ENCODE results near the gene DNAJC25. TPM values are rescaled to one million over a fixed set of nuclear protein-coding genes. Genes with fewer than 3 reads are reported as not detected.

Gene DNAJC25
- total and polyA plus RNA-seq, 2 of the 13 experiments (the other 11 are each of a cell fraction or from before 2014, with no cell fraction given): 5.7 to 10.2 TPM

DNA sequence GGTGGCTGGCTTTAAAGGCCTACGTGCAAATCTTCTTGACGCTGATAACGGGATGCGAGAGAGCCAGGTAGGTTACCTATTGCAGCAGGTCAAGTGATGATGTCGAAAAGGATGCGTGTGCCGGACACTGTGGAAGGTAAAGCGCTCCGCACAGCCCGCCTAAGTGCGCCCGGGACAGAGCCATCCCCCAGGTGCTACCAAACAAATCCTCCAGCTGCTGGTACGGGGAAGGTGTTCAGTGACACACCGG, 245 bp upstream of the DNAJC25 start (continued):
- TF ChIP-seq, protein P1, sequence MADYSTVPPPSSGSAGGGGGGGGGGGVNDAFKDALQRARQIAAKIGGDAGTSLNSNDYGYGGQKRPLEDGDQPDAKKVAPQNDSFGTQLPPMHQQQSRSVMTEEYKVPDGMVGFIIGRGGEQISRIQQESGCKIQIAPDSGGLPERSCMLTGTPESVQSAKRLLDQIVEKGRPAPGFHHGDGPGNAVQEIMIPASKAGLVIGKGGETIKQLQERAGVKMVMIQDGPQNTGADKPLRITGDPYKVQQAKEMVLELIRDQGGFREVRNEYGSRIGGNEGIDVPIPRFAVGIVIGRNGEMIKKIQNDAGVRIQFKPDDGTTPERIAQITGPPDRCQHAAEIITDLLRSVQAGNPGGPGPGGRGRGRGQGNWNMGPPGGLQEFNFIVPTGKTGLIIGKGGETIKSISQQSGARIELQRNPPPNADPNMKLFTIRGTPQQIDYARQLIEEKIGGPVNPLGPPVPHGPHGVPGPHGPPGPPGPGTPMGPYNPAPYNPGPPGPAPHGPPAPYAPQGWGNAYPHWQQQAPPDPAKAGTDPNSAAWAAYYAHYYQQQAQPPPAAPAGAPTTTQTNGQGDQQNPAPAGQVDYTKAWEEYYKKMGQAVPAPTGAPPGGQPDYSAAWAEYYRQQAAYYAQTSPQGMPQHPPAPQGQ (CRISPR knock-in tag; IDR thresholded peaks at IDR 0.05; ENCODE audit: borderline replicate concordance): no peak
- no peak for TF ChIP-seq POLR2G (IDR thresholded peaks at IDR 0.05; ENCODE audit: low read depth, low read length)
- TF ChIP-seq RFX5 (IDR thresholded peaks at IDR 0.05; ENCODE audit: low read depth, low read length): no peak
- no peak for TF ChIP-seq ZNF530 (CRISPR knock-in tag; IDR thresholded peaks at IDR 0.05; ENCODE audit: low read depth)
- peak; percentile 95 for TF ChIP-seq KMT2B (CRISPR knock-in tag; IDR thresholded peaks at IDR 0.05)
- no peak for TF ChIP-seq ATM (IDR thresholded peaks at IDR 0.05; ENCODE audit: borderline replicate concordance)
- TF ChIP-seq, protein P2, sequence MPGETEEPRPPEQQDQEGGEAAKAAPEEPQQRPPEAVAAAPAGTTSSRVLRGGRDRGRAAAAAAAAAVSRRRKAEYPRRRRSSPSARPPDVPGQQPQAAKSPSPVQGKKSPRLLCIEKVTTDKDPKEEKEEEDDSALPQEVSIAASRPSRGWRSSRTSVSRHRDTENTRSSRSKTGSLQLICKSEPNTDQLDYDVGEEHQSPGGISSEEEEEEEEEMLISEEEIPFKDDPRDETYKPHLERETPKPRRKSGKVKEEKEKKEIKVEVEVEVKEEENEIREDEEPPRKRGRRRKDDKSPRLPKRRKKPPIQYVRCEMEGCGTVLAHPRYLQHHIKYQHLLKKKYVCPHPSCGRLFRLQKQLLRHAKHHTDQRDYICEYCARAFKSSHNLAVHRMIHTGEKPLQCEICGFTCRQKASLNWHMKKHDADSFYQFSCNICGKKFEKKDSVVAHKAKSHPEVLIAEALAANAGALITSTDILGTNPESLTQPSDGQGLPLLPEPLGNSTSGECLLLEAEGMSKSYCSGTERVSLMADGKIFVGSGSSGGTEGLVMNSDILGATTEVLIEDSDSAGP (CRISPR knock-in tag; IDR thresholded peaks at IDR 0.05; ENCODE audit: borderline replicate concordance): no peak
- no peak for TF ChIP-seq MBD4 (IDR thresholded peaks at IDR 0.05; ENCODE audit: borderline replicate concordance, low read length)
- TF ChIP-seq, protein P3, sequence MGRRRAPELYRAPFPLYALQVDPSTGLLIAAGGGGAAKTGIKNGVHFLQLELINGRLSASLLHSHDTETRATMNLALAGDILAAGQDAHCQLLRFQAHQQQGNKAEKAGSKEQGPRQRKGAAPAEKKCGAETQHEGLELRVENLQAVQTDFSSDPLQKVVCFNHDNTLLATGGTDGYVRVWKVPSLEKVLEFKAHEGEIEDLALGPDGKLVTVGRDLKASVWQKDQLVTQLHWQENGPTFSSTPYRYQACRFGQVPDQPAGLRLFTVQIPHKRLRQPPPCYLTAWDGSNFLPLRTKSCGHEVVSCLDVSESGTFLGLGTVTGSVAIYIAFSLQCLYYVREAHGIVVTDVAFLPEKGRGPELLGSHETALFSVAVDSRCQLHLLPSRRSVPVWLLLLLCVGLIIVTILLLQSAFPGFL (CRISPR knock-in tag; IDR thresholded peaks at IDR 0.05): no peak
- no peak for TF ChIP-seq JUN (CRISPR knock-in tag; IDR thresholded peaks at IDR 0.05)
- TF ChIP-seq, protein P4, sequence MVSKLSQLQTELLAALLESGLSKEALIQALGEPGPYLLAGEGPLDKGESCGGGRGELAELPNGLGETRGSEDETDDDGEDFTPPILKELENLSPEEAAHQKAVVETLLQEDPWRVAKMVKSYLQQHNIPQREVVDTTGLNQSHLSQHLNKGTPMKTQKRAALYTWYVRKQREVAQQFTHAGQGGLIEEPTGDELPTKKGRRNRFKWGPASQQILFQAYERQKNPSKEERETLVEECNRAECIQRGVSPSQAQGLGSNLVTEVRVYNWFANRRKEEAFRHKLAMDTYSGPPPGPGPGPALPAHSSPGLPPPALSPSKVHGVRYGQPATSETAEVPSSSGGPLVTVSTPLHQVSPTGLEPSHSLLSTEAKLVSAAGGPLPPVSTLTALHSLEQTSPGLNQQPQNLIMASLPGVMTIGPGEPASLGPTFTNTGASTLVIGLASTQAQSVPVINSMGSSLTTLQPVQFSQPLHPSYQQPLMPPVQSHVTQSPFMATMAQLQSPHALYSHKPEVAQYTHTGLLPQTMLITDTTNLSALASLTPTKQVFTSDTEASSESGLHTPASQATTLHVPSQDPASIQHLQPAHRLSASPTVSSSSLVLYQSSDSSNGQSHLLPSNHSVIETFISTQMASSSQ (IDR thresholded peaks at IDR 0.05; ENCODE audit: low read depth): no peak
- TF ChIP-seq, protein P4 (CRISPR knock-in tag; IDR thresholded peaks at IDR 0.05; ENCODE audit: borderline replicate concordance): no peak
- no peak for TF ChIP-seq CCAR2 (optimal IDR thresholded peaks at IDR 0.05; ENCODE audit: low read depth, low read length)
- peak; percentile 91 for TF ChIP-seq PHF20 (CRISPR knock-in tag; IDR thresholded peaks at IDR 0.05)
- no peak for TF ChIP-seq NFIC (IDR thresholded peaks at IDR 0.05; ENCODE audit: low read length)
- TF ChIP-seq REXO4 (CRISPR knock-in tag; IDR thresholded peaks at IDR 0.05; ENCODE audit: borderline replicate concordance): no peak
- peak; percentile 71; the same call in 1 of the 2 replicates for TF ChIP-seq FOXA3 (CRISPR knock-in tag; IDR thresholded peaks at IDR 0.05)
- peak; percentile 14; the same call in 1 of the 2 replicates for TF ChIP-seq ZNF709 (CRISPR knock-in tag; IDR thresholded peaks at IDR 0.05)
- no peak for TF ChIP-seq SP4 (CRISPR knock-in tag; IDR thresholded peaks at IDR 0.05)
- no peak for TF ChIP-seq ARNTL (CRISPR knock-in tag; IDR thresholded peaks at IDR 0.05)
- no peak for TF ChIP-seq ARNT (IDR thresholded peaks at IDR 0.05)

Measured in HepG2 (cell line).